Measurements from ENCODE around the gene BTBD9.

The BTBD9 gene

DNA sequence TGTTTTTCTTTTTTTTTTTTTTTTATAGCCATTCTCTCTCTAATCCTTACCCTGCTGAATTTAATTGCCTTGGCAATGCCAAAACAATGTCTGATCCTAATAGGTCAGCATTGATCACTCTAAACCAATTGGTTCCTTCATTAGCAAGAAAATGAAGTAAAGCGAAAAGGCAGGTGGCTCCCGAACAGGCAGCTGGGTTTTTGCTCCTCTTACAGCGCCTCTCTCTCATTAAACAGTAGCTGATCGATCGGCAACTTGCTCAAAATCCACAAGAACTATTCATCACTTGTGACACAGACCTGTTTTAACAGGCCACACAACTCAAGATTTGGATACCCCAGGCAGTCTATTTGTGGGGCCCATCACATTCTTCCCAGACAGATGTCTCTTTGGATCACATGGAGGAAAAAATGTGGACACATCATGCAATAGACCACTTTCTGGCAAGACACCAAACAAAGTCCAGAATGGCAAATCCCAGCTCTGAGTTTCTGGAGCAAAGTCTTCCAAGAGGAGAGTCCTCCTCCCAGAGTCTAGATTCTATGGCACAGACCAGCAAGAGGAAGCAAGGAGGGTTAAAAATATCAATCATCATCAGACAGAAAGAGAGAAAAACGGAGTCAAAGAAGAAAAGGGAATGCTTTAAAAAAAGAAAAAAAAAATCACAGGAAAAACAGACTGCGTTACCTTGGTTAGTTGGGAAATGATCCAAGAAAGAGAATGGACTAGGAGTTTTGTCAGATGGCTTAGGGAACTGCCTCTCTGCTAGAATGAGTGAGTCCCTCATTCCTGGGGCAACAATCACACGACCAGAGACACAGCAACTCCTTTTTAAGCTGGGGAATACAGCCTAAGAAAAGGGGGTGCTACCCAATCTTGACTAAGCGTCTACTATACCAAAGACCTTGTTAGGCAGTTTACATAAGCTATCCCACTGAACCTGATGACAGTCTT is 247.8 kb downstream of the BTBD9 start:
- Histone ChIP-seq H3K4me1 (ENCODE audit: control insufficient read depth, insufficient read depth, low read length, poor library complexity, severe bottlenecking) (peaks cover 3% of the 10 kb centered on the region), H3K9me3 (ENCODE audit: control insufficient read depth, low read length) (no peaks in the 10 kb centered on the region), H3K36me3 (ENCODE audit: control insufficient read depth, insufficient read depth, low read length) (no peaks in the 10 kb centered on the region), H3K27ac (ENCODE audit: low read depth, low read length, severe bottlenecking) (no peak overlapping the region), H3K4me3 (ENCODE audit: extremely low read depth, insufficient read depth, low read length, poor library complexity, severe bottlenecking) (no peak overlapping the region)
- WGBS, 2 experiments (ENCODE audit: insufficient coverage in 2 of 2) = 83 to 86% methylated on average over 6 to 8 of the region's 9 CpGs

DNA sequence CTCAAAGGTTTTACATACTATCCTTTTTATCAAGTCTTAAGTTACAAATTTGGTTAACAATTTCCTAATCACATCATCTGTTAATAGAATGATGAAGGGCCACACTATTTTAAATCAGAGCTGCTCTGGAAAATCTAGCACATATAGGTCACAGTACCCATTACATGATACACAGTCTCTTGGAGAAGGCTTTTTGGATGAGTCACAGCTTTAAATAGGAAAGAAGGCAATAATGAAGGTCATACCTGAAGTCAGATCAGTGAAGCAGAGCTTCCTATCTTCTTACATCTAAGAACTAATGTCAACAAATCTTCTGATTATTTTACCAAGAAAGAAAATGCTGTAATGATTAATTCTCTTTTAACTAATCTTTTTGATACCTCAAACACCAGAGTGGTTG is 248.5 kb downstream of the BTBD9 start:
- Histone ChIP-seq H3K4me3 (ENCODE audit: extremely low read depth, insufficient read depth, low read length, poor library complexity, severe bottlenecking) (no peak overlapping the region), H3K36me3 (ENCODE audit: control insufficient read depth, insufficient read depth, low read length) (no peaks in the 10 kb centered on the region), H3K27ac (ENCODE audit: low read depth, low read length, severe bottlenecking) (no peak overlapping the region), H3K4me1 (ENCODE audit: control insufficient read depth, insufficient read depth, low read length, poor library complexity, severe bottlenecking) (peaks cover 3% of the 10 kb centered on the region), H3K9me3 (ENCODE audit: control insufficient read depth, low read length) (no peaks in the 10 kb centered on the region)

DNA sequence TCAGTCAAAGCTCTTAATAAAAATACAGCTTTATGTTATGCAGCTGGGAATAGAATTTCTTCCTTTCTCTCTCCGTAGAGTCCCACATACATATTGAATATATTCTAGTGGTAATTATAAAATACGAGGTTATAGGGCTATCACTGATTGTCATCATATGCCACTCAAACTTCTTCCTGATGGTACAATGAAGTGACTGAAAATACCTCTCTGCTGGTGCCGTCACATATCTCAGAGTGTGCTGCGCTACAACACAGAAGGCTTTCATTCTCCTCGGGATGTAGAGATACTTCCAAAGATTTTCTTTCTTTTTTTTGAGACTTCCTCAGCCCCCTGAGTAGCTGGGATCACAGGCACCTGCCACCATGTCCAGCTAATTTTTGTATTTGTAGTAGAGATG is 249.9 kb downstream of the BTBD9 start:
- no peaks in the 10 kb centered on the region for H3K36me3 ChIP-seq (ENCODE audit: control insufficient read depth, insufficient read depth, low read length)
- H3K4me3 ChIP-seq (ENCODE audit: extremely low read depth, insufficient read depth, low read length, poor library complexity, severe bottlenecking) = no peak overlapping the region
- H3K9me3 ChIP-seq (ENCODE audit: control insufficient read depth, low read length) = no peaks in the 10 kb centered on the region
- H3K27ac ChIP-seq (ENCODE audit: low read depth, low read length, severe bottlenecking) = no peak overlapping the region
- peaks cover 3% of the 10 kb centered on the region for H3K4me1 ChIP-seq (ENCODE audit: control insufficient read depth, insufficient read depth, low read length, poor library complexity, severe bottlenecking)
- WGBS, 2 experiments (ENCODE audit: insufficient coverage in 2 of 2) = 77 to 100% methylated on average over 1 to 3 of the region's 5 CpGs

DNA sequence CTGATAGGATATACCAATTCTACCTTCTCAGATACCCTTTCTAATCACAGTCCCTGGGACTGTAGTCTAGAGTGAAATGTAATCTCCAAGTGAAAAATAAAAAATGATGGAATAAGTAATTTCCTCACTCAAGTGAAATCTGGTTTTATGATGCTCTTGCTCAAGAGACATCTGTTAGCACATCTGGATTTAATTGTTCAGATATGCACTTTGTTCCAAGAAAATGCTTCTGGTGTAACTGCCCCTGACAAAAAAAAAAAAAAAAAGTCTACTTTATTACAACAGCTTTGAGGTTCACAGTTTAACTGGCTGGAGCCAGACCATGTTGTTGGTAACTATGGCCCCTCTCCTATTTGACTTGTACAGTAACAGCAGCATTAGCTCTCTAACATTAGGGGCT is 251.8 kb downstream of the BTBD9 start:
- Histone ChIP-seq H3K9me3 (ENCODE audit: control insufficient read depth, low read length) (no peaks in the 10 kb centered on the region), H3K36me3 (ENCODE audit: control insufficient read depth, insufficient read depth, low read length) (no peaks in the 10 kb centered on the region), H3K27ac (ENCODE audit: low read depth, low read length, severe bottlenecking) (no peak overlapping the region), H3K4me1 (ENCODE audit: control insufficient read depth, insufficient read depth, low read length, poor library complexity, severe bottlenecking) (peaks cover 3% of the 10 kb centered on the region), H3K4me3 (ENCODE audit: extremely low read depth, insufficient read depth, low read length, poor library complexity, severe bottlenecking) (no peak overlapping the region)

DNA sequence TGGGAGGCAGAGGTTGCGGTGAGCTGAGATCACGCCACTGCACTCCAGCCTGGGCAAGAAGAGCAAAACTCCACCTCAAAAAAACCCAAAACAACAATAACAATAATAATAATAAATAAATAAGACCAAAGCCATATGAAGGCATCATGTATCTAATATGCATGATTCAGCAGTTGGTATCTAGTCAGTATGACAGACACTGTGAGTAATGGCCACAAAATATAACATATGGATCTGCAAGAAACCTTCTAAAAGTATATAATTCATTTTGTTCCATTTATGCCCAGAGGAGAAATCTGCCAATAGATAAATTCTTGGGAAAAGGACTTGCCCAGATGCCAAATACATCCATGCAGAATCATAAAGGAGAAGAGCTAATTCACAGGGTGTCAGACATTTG is 252.3 kb downstream of the BTBD9 start:
- Histone ChIP-seq H3K4me3 (ENCODE audit: extremely low read depth, insufficient read depth, low read length, poor library complexity, severe bottlenecking) (no peak overlapping the region), H3K27ac (ENCODE audit: low read depth, low read length, severe bottlenecking) (no peak overlapping the region), H3K36me3 (ENCODE audit: control insufficient read depth, insufficient read depth, low read length) (no peaks in the 10 kb centered on the region), H3K4me1 (ENCODE audit: control insufficient read depth, insufficient read depth, low read length, poor library complexity, severe bottlenecking) (peaks cover 3% of the 10 kb centered on the region), H3K9me3 (ENCODE audit: control insufficient read depth, low read length) (no peaks in the 10 kb centered on the region)
- WGBS, 2 experiments (ENCODE audit: insufficient coverage in 2 of 2) = no CpG with 5 or more reads among the region's 2 CpGs

DNA sequence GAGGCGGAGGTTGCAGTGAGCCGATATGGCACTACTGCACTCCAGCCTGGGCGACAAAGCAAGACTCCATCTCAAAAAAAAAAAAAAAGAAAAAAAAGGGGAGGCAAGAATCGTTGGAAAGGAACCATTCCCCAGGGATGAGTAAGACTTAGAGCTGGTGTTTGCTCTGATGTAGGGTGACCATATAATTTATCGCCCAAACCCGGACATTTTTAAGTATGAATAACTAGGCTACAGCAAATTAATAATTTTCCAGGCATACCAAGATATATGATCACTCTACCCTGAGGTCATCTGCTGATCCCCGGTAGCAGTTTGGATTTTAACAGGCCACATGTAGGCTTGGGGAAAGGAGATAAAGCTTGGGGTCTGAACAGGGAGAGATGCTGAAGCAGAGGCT is 260.9 kb downstream of the BTBD9 start:
- no peak overlapping the region for H3K4me3 ChIP-seq (ENCODE audit: extremely low read depth, insufficient read depth, low read length, poor library complexity, severe bottlenecking)
- no peaks in the 10 kb centered on the region for H3K36me3 ChIP-seq (ENCODE audit: control insufficient read depth, insufficient read depth, low read length)
- H3K9me3 ChIP-seq (ENCODE audit: control insufficient read depth, low read length) = no peaks in the 10 kb centered on the region
- no peak overlapping the region for H3K27ac ChIP-seq (ENCODE audit: low read depth, low read length, severe bottlenecking)
- WGBS, 2 experiments (ENCODE audit: insufficient coverage in 2 of 2) = 40 to 94% methylated on average over 1 to 3 of the region's 7 CpGs
- no peaks in the 10 kb centered on the region for H3K4me1 ChIP-seq (ENCODE audit: control insufficient read depth, insufficient read depth, low read length, poor library complexity, severe bottlenecking)

DNA sequence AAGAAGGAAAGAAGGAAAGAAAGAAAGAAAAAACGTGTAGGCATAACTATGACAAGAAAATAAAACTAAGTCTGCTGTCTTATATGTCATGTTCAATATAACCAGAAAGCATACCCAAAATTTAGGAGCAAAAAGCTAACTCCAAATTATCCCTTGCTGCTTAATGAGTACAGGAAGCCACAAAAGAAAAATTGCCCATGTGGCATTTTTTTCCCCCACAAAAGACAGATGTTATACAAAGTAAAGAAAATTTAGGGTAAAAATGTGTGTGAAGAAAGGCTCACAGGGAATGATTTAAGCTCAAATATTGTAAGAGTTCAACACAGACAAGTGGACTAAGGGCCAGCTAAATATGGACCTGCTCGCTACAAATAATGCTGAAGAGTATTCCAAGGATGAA is 263.8 kb downstream of the BTBD9 start:
- WGBS, 2 experiments (ENCODE audit: insufficient coverage in 2 of 2) = 100% methylated on average over 1 of the region's 2 CpGs; no CpG with 5 or more reads in 1 of the 2 experiments
- H3K4me3 ChIP-seq (ENCODE audit: extremely low read depth, insufficient read depth, low read length, poor library complexity, severe bottlenecking) = no peak overlapping the region
- H3K36me3 ChIP-seq (ENCODE audit: control insufficient read depth, insufficient read depth, low read length) = no peaks in the 10 kb centered on the region
- no peaks in the 10 kb centered on the region for H3K4me1 ChIP-seq (ENCODE audit: control insufficient read depth, insufficient read depth, low read length, poor library complexity, severe bottlenecking)
- no peak overlapping the region for H3K27ac ChIP-seq (ENCODE audit: low read depth, low read length, severe bottlenecking)
- no peaks in the 10 kb centered on the region for H3K9me3 ChIP-seq (ENCODE audit: control insufficient read depth, low read length)

DNA sequence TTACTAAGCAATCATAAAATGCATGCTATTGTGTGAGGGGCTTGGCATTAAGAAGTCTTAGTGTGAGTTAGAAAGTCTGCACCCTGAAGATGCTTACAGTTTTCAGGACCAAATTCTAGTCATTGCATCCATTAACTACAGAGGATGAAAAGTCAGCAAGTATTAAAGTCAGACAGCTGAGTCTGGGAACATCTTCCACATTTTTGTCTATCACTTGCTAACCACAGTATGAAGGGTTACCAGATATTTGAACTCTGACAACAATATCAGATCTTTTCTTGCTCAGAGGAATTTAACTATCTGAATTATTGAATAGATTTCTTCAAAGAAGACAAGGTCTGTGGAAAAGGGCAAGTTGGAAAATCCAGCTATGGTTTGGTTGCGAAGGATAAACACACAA is 264.4 kb downstream of the BTBD9 start:
- no peak overlapping the region for H3K4me3 ChIP-seq (ENCODE audit: extremely low read depth, insufficient read depth, low read length, poor library complexity, severe bottlenecking)
- no peaks in the 10 kb centered on the region for H3K4me1 ChIP-seq (ENCODE audit: control insufficient read depth, insufficient read depth, low read length, poor library complexity, severe bottlenecking)
- no peak overlapping the region for H3K27ac ChIP-seq (ENCODE audit: low read depth, low read length, severe bottlenecking)
- no CpG with 5 or more reads among the region's 1 CpG for WGBS, 2 experiments (ENCODE audit: insufficient coverage in 2 of 2)
- H3K36me3 ChIP-seq (ENCODE audit: control insufficient read depth, insufficient read depth, low read length) = no peaks in the 10 kb centered on the region
- no peaks in the 10 kb centered on the region for H3K9me3 ChIP-seq (ENCODE audit: control insufficient read depth, low read length)

DNA sequence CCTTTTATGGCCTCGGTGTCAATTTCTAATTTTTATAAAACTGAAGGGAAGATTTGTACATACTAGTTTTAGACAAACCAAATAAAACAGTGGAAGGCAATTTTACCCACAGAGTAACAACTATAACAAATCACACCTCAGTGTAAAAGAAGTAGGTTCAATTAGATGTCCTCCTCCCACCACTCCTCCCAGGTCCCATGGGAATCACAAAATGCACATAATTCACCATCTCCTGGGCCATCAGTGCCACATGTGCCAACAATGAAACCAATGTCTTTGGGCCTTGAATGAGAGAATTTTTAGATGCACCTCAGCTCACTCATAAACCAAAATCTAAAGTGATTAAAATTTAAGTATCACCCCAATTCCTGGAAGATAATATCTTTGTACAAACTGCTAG is 267.8 kb downstream of the BTBD9 start:
- no CpG with 5 or more reads among the region's 1 CpG for WGBS, 2 experiments (ENCODE audit: insufficient coverage in 2 of 2)
- no peak overlapping the region for H3K27ac ChIP-seq (ENCODE audit: low read depth, low read length, severe bottlenecking)
- H3K4me3 ChIP-seq (ENCODE audit: extremely low read depth, insufficient read depth, low read length, poor library complexity, severe bottlenecking) = no peak overlapping the region
- H3K9me3 ChIP-seq (ENCODE audit: control insufficient read depth, low read length) = no peaks in the 10 kb centered on the region
- H3K36me3 ChIP-seq (ENCODE audit: control insufficient read depth, insufficient read depth, low read length) = no peaks in the 10 kb centered on the region
- H3K4me1 ChIP-seq (ENCODE audit: control insufficient read depth, insufficient read depth, low read length, poor library complexity, severe bottlenecking) = no peaks in the 10 kb centered on the region

DNA sequence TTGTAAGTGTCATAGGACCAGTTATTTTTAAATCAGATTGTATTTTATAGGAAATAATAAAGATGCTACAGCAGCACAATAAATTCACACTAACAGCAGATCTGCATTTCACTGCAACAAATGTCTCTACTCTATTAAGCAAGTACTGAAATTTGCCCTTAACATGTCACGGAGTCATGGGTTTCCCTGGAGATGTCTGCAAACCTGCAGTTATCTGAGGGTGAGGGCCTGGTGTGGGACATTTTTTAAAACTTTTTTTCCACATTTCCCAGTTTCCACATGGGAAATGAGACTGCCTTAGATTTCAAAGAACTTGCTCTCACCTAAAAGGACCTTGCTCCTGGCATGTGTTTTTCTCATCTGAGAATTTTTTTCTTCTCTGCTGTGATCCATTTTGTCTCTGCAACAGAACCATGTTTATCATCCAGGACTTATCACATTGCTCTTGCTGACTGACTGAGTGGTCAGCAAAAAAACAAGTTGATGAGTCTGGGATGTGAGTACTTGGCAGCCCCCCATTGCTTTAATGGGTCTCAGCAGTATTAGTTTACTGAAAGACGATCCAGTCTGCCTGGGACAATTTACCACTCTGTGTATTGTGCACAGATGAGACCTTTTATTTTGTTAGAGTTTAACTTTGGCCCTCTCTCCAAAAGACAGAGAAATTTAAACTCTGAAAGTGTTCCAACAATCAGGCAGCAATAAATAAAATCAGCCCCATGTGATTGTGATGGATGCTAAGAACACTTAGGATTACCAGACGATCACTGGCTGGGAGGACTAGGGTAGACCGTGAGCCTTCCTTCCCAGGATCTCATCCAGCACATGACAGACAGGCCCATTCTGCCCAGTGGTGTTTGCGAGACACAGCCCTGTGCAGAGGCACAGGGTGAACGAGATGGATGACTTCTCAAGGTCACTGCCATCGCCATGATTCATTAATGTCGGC is 268.8 kb downstream of the BTBD9 start:
- Histone ChIP-seq H3K4me3 (ENCODE audit: extremely low read depth, insufficient read depth, low read length, poor library complexity, severe bottlenecking) (no peak overlapping the region), H3K36me3 (ENCODE audit: control insufficient read depth, insufficient read depth, low read length) (no peaks in the 10 kb centered on the region), H3K4me1 (ENCODE audit: control insufficient read depth, insufficient read depth, low read length, poor library complexity, severe bottlenecking) (no peaks in the 10 kb centered on the region), H3K9me3 (ENCODE audit: control insufficient read depth, low read length) (no peaks in the 10 kb centered on the region), H3K27ac (ENCODE audit: low read depth, low read length, severe bottlenecking) (no peak overlapping the region)
- 80 to 82% methylated on average over 6 of the region's 8 CpGs for WGBS, 2 experiments (ENCODE audit: insufficient coverage in 2 of 2)

DNA sequence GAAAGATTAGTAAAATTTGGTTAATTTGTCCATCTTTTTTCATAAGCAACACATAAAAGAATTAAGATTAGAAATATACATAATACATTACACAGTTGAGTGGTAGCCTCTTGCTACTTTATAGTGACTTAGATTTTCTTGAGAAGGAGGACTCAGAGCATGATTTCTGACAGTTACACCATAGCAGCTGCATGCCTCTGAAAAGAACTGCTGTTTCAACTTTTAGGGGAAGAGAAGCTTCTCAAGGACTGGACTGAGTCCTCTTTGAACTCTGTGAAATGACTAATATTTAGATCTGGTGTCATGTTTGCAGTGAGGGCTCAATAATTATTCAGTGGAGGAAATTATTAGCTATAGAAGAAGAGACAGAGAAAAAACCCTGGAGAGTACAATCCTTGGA is 272.5 kb downstream of the BTBD9 start:
- Histone ChIP-seq H3K36me3 (ENCODE audit: control insufficient read depth, insufficient read depth, low read length) (no peaks in the 10 kb centered on the region), H3K4me1 (ENCODE audit: control insufficient read depth, insufficient read depth, low read length, poor library complexity, severe bottlenecking) (no peaks in the 10 kb centered on the region), H3K9me3 (ENCODE audit: control insufficient read depth, low read length) (no peaks in the 10 kb centered on the region), H3K27ac (ENCODE audit: low read depth, low read length, severe bottlenecking) (no peak overlapping the region), H3K4me3 (ENCODE audit: extremely low read depth, insufficient read depth, low read length, poor library complexity, severe bottlenecking) (no peak overlapping the region)

Measured in mesodermal cell (in vitro differentiated cells).